H1 (cell line): ENCODE measurements around the gene SPAG5. TPM values are rescaled to one million over a fixed set of nuclear protein-coding genes. Genes with fewer than 3 reads are reported as not detected.

Experiments
- CTCF ChIA-PET: fragments of 300-600 bp; sonication (Branson Sonifier 250); formaldehyde crosslinking; loops from one replicate; lab custom pipeline; 2021; ENCODE audit not compliant: partially characterized antibody; lab: Charles Lee
- POLR2A ChIA-PET: fragments of 300-600 bp; sonication (Branson Sonifier 250); formaldehyde crosslinking; loops from one replicate; lab custom pipeline; 2021; ENCODE audit warnings: inconsistent platforms; ENCODE audit not compliant: partially characterized antibody; lab: Charles Lee
- DNase-seq, 2 experiments: peaks; one replicate each; pipeline versions ENCODE4 v3.0.0 to v3.0.0-alpha.2; 2010 to 2022; ENCODE audit warnings: low spot score in 2 of 2, low read depth in 1 of 2, mixed read lengths in 1 of 2
- FAIRE-seq: peaks from 2 replicates; lab custom pipeline; 2011; peaks lifted over from hg19 to GRCh38; lab: Jason Lieb, UNC
- H2AFZ ChIP-seq: 2 replicates; pipeline ENCODE4 v1.8.1; 2012; ENCODE audit warnings: low read length, inconsistent platforms
- H2AK5ac ChIP-seq: 2 replicates; pipeline ENCODE4 v1.6.1; 2013; ENCODE audit warnings: low read depth, low read length
- H2BK120ac ChIP-seq: replicated peaks from 2 replicates; pipeline ENCODE3; 2013; ENCODE audit warnings: low read depth, low read length, inconsistent platforms
- H2BK12ac ChIP-seq: 2 replicates; pipeline ENCODE4 v1.6.1; 2013; ENCODE audit warnings: low read depth, low read length
- H2BK15ac ChIP-seq: 2 replicates; pipeline ENCODE4 v1.6.1; 2013; ENCODE audit warnings: low read length
- H2BK20ac ChIP-seq: 2 replicates; pipeline ENCODE4 v1.6.1; 2013; ENCODE audit warnings: low read length
- H2BK5ac ChIP-seq: 2 replicates; pipeline ENCODE4 v1.6.1; 2013; ENCODE audit warnings: low read depth, low read length
- H3K14ac ChIP-seq: 2 replicates; pipeline ENCODE4 v1.6.1; 2013; ENCODE audit warnings: inconsistent platforms; ENCODE audit not compliant: insufficient read length
- H3K18ac ChIP-seq: 2 replicates; pipeline ENCODE4 v1.6.1; 2013; ENCODE audit warnings: low read length; ENCODE audit errors: extremely low read depth
- H3K23ac ChIP-seq: 2 replicates; pipeline ENCODE4 v1.6.1; 2013; ENCODE audit warnings: inconsistent platforms; ENCODE audit not compliant: insufficient read length
- H3K23me2 ChIP-seq: 2 replicates; pipeline ENCODE4 v1.6.1; 2013; ENCODE audit warnings: low read depth, low read length
- H3K27ac ChIP-seq: 2 replicates; pipeline ENCODE4 v1.6.1; 2011; ENCODE audit warnings: low read depth, low read length, inconsistent platforms
- H3K27me3 ChIP-seq, 4 experiments: replicated peaks in 1 of 4; 1 replicate in 1 of 4; 2 replicates in 3 of 4; pipeline versions ENCODE4 v1.6.1 to v1.8.1; 2011 to 2013; ENCODE audit warnings: low read length in 3 of 4, mild to moderate bottlenecking in 3 of 4, inconsistent platforms in 2 of 4, mixed read lengths in 2 of 4, moderate library complexity in 1 of 4; ENCODE audit not compliant: control insufficient read depth in 3 of 4, insufficient read depth in 3 of 4; ENCODE audit errors: extremely low read depth in 1 of 4
- H3K36me3 ChIP-seq, 4 experiments: 2 replicates each; pipeline versions ENCODE4 v1.6.1 to v1.8.1; 2011 to 2013; ENCODE audit warnings: mild to moderate bottlenecking in 4 of 4, low read length in 3 of 4, moderate library complexity in 2 of 4, control low read depth in 1 of 4, inconsistent platforms in 1 of 4; ENCODE audit not compliant: insufficient read depth in 4 of 4, control insufficient read depth in 2 of 4
- H3K4ac ChIP-seq: replicated peaks from 2 replicates; pipeline ENCODE3; 2013; ENCODE audit warnings: low read length, low read depth, mixed read lengths, inconsistent platforms; ENCODE audit not compliant: insufficient read length
- H3K4me1 ChIP-seq, 4 experiments: replicated peaks in 1 of 4; 1 replicate in 1 of 4; 2 replicates in 3 of 4; pipeline versions ENCODE4 v1.6.1 to v1.8.1; 2011 to 2013; ENCODE audit warnings: low read length in 3 of 4, inconsistent platforms in 2 of 4, mixed read lengths in 1 of 4; ENCODE audit not compliant: insufficient read depth in 4 of 4, control insufficient read depth in 3 of 4
- H3K4me2 ChIP-seq, 2 experiments: 2 replicates each; pipeline versions ENCODE4 v1.6.1 to v1.8.1; 2011 to 2013; ENCODE audit warnings: low read depth in 2 of 2, low read length in 2 of 2, control low read depth in 1 of 2, inconsistent platforms in 1 of 2, mild to moderate bottlenecking in 1 of 2; ENCODE audit not compliant: insufficient read depth in 1 of 2
- H3K4me3 ChIP-seq, 4 experiments: fragments of 200-600, 300-600 bp in 1 of 4; sonication (generic), shearing (Covaris generic), sonication (Bioruptor Twin) in 1 of 4; 2 replicates each; pipeline versions ENCODE4 v1.5.1 to v1.8.1; 2011 to 2016; ENCODE audit warnings: low read length in 4 of 4, low read depth in 3 of 4, control low read depth in 2 of 4, inconsistent platforms in 2 of 4, mild to moderate bottlenecking in 2 of 4, mixed read lengths in 1 of 4, moderate library complexity in 1 of 4; ENCODE audit not compliant: insufficient read depth in 2 of 4; ENCODE audit errors: extremely low read depth in 1 of 4
- H3K56ac ChIP-seq: replicated peaks from 2 replicates; pipeline ENCODE3; 2013; ENCODE audit warnings: low read depth, mild to moderate bottlenecking, mixed read lengths, low read length, inconsistent platforms; ENCODE audit not compliant: insufficient read length
- H3K79me1 ChIP-seq: 2 replicates; pipeline ENCODE4 v1.6.1; 2013; ENCODE audit warnings: low read depth, low read length, control low read depth
- H3K79me2 ChIP-seq, 2 experiments: 2 replicates each; pipeline versions ENCODE4 v1.6.1 to v1.8.1; 2012 to 2013; ENCODE audit warnings: low read length in 2 of 2, mild to moderate bottlenecking in 2 of 2, inconsistent platforms in 1 of 2; ENCODE audit not compliant: insufficient read depth in 2 of 2, control insufficient read depth in 1 of 2
- H3K9ac ChIP-seq, 4 experiments: replicated peaks in 1 of 4; 1 replicate in 1 of 4; 2 replicates in 3 of 4; pipeline versions ENCODE4 v1.6.1 to v1.8.1; 2011 to 2013; ENCODE audit warnings: low read depth in 3 of 4, low read length in 3 of 4, control low read depth in 2 of 4, mild to moderate bottlenecking in 2 of 4, moderate library complexity in 2 of 4, inconsistent platforms in 1 of 4; ENCODE audit errors: extremely low read depth in 1 of 4
- H3K9me3 ChIP-seq, 2 experiments: 2 replicates each; pipeline versions ENCODE4 v1.6.1 to v1.8.1; 2012 to 2013; ENCODE audit warnings: mild to moderate bottlenecking in 2 of 2, moderate library complexity in 2 of 2, control low read depth in 1 of 2, inconsistent platforms in 1 of 2, low read depth in 1 of 2, low read length in 1 of 2, mixed read lengths in 1 of 2; ENCODE audit not compliant: insufficient read depth in 2 of 2
- H4K20me1 ChIP-seq, 2 experiments: replicated peaks in 1 of 2; 2 replicates each; pipeline versions ENCODE3 to v1.8.1; 2011 to 2013; ENCODE audit warnings: inconsistent platforms in 2 of 2, low read length in 2 of 2, mild to moderate bottlenecking in 1 of 2; ENCODE audit not compliant: insufficient read depth in 2 of 2, control insufficient read depth in 1 of 2
- H4K5ac ChIP-seq: 2 replicates; pipeline ENCODE4 v1.6.1; 2013; ENCODE audit warnings: low read length, low read depth, mixed read lengths, inconsistent platforms; ENCODE audit not compliant: insufficient read length
- H4K8ac ChIP-seq: 2 replicates; pipeline ENCODE4 v1.8.0; 2013; ENCODE audit warnings: mild to moderate bottlenecking, moderate library complexity, low read length, inconsistent platforms; ENCODE audit not compliant: insufficient read depth; ENCODE audit errors: extremely low read depth
- H4K91ac ChIP-seq: replicated peaks from 2 replicates; pipeline ENCODE3; 2013; ENCODE audit warnings: low read length, mixed read lengths, inconsistent platforms; ENCODE audit not compliant: insufficient read length
- BCL11A ChIP-seq, 2 experiments: IDR thresholded peaks; one replicate each; pipeline ENCODE4 v1.6.1; 2011; ENCODE audit warnings: low read depth in 2 of 2, low read length in 2 of 2, mild to moderate bottlenecking in 2 of 2
- CHD2 ChIP-seq: IDR thresholded peaks from 2 replicates; pipeline ENCODE4 v1.6.1; 2012; ENCODE audit warnings: low read length, improper control_type of control experiment
- CREB1 ChIP-seq: IDR thresholded peaks from 2 replicates; pipeline ENCODE4 v1.6.1; 2012; ENCODE audit warnings: inconsistent platforms
- HDAC2 ChIP-seq, 2 experiments: fragments of 300-600 bp in 1 of 2; sonication (generic) in 1 of 2; IDR thresholded peaks; 2 replicates each; pipeline ENCODE4 v1.6.1; 2011 to 2012; ENCODE audit warnings: low read depth in 2 of 2, low read length in 2 of 2, mild to moderate bottlenecking in 2 of 2, moderate library complexity in 2 of 2, borderline replicate concordance in 1 of 2, inconsistent platforms in 1 of 2
- HDAC6 ChIP-seq: IDR thresholded peaks from one replicate; pipeline ENCODE4 v1.7.1; 2012; ENCODE audit warnings: low read depth, mild to moderate bottlenecking, inconsistent platforms, low read length, moderate library complexity
- JUN ChIP-seq: IDR thresholded peaks from 2 replicates; pipeline ENCODE4 v1.6.1; 2011; ENCODE audit warnings: low read depth, mild to moderate bottlenecking, improper control_type of control experiment, low read length
- KDM1A ChIP-seq: fragments of 200-600, 300-600 bp; sonication (generic); IDR thresholded peaks from 2 replicates; pipeline ENCODE4 v1.7.1; 2016; ENCODE audit warnings: mild to moderate bottlenecking, low read length, borderline replicate concordance
- KDM5A ChIP-seq: fragments of 200-600 bp; IDR thresholded peaks from 2 replicates; pipeline ENCODE4 v1.7.1; 2012; ENCODE audit warnings: mild to moderate bottlenecking, low read length, inconsistent platforms, mixed read lengths
- MAFK ChIP-seq: IDR thresholded peaks from 2 replicates; pipeline ENCODE4 v1.6.1; 2012; ENCODE audit warnings: low read depth, mild to moderate bottlenecking, improper control_type of control experiment, low read length
- NRF1 ChIP-seq: IDR thresholded peaks from 2 replicates; pipeline ENCODE4 v1.6.1; 2011; ENCODE audit warnings: mild to moderate bottlenecking, low read depth, low read length, improper control_type of control experiment
- POLR2A ChIP-seq, 2 experiments: IDR thresholded peaks; 1 replicate in 1 of 2; 2 replicates in 1 of 2; pipeline ENCODE4 v1.6.1; 2011; ENCODE audit warnings: low read depth in 2 of 2, low read length in 2 of 2, mild to moderate bottlenecking in 2 of 2; ENCODE audit errors: control extremely low read depth in 1 of 2
- RXRA ChIP-seq: IDR thresholded peaks from 2 replicates; pipeline ENCODE4 v1.6.1; 2011; ENCODE audit warnings: low read depth, mild to moderate bottlenecking, low read length, moderate library complexity; ENCODE audit not compliant: insufficient read depth
- SAP30 ChIP-seq: fragments of 300-600 bp; sonication (generic); IDR thresholded peaks from 2 replicates; pipeline ENCODE4 v1.7.1; 2012; ENCODE audit warnings: low read length, moderate library complexity, mild to moderate bottlenecking, inconsistent platforms; ENCODE audit not compliant: insufficient read depth, insufficient replicate concordance
- SRF ChIP-seq: IDR thresholded peaks from 2 replicates; pipeline ENCODE4 v1.6.1; 2011; ENCODE audit warnings: mild to moderate bottlenecking, low read depth, low read length, moderate library complexity
- WGBS, 2 experiments: shearing (Covaris generic) in 1 of 2; methylation state at CpG; one replicate each; pipeline versions ENCODE4 v1.1.6 to v1.1.7; 2013 to 2015; ENCODE audit warnings: low lambda C conversion rate in 2 of 2, mixed read lengths in 2 of 2, inconsistent platforms in 1 of 2, low coverage in 1 of 2, missing lambda C conversion rate in 1 of 2; ENCODE audit not compliant: insufficient replicate concordance in 2 of 2, insufficient coverage in 1 of 2, insufficient read length in 1 of 2; ENCODE audit errors: extremely low coverage in 1 of 2, missing lambda C conversion rate in 1 of 2; 5-methylcytosine and 5-hydroxymethylcytosine counted together
- polyA plus RNA-seq, 7 experiments: library from polyadenylated mRNA; depleted of rRNA in 3 of 7; stranded (reverse) in 5 of 7; unstranded in 2 of 7; fragments of >200 nt in 5 of 7; fragments of 200-250 nt in 2 of 7; gene quantifications; 1 replicate in 5 of 7; 2 replicates in 1 of 7; 4 replicates in 1 of 7; pipeline versions ENCODE4 v1.2.1 to v1.2.3, GENCODE V29; 2011 to 2013; ENCODE audit warnings: missing spikeins in 2 of 7, mixed read lengths in 2 of 7
- total RNA-seq: library from RNA; stranded (reverse); fragmentation: NEBNext Ultra II Directional; extraction: Animal tissue kit (Norgen Biotek cat#: 25700); gene quantifications from 2 replicates; pipeline ENCODE4 v1.2.1, GENCODE V29; 2021

Gene SPAG5
- total and polyA plus RNA-seq, 2 of the 8 experiments (the other 6 are each of a cell fraction or from before 2014, with no cell fraction given) = 57.1 to 129 TPM

DNA sequence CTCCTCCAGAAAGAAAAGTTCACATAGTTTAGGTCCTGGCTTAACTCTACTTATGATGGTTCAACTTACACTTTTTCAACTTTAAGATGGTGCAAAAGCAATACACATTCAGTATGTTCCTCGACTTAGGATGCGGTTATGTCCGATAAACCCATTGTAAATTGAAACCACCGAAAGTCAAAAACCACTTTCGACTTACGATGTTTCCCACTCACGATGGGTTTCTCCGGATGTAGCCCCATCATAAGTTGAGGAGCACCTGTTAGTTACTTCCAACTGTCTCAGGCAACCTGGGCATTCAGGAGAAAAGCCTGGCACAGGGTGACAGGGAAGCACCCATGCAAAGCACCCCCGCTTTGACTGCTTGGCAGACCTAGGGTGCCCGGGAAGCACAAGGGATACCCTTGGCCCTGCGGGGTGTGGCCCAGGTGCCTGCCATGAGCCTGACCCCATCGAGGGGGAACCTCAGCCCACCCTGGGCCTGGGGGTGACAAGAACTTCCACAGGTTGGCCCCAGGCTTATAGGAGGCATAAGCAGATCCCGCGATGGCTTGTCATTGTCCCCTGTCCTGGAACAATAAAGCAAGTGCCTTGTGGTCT lies 60.4 kb downstream of the SPAG5 start:
- Histone ChIP-seq H2BK5ac (no peak overlapping the region), H3K56ac (no peak overlapping the region), H3K36me3 (no peaks in the 10 kb centered on the region), H3K79me2 (no peaks in the 10 kb centered on the region), H3K9ac (no peak overlapping the region), H2BK20ac (no peak overlapping the region), H3K4me2 (no peak overlapping the region), H3K4me1 (no peaks in the 10 kb centered on the region; a peak in 1 of 7 replicates), H3K14ac (no peak overlapping the region), H2BK120ac (no peak overlapping the region), H2AFZ (no peak overlapping the region), H3K23me2 (no peaks in the 10 kb centered on the region), H3K27ac (no peak overlapping the region), H3K23ac (no peak overlapping the region), H4K5ac (no peak overlapping the region), H2BK12ac (no peak overlapping the region), H2BK15ac (no peak overlapping the region), H4K91ac (no peak overlapping the region), H4K20me1 (no peaks in the 10 kb centered on the region), H3K79me1 (no peaks in the 10 kb centered on the region), H3K9me3 (no peaks in the 10 kb centered on the region), H3K4ac (no peak overlapping the region), H4K8ac (no peak overlapping the region), H2AK5ac (no peak overlapping the region), H3K4me3 (no peak overlapping the region), H3K18ac (no peak overlapping the region), H3K27me3 (no peaks in the 10 kb centered on the region)
- whole genome bisulfite sequencing, 2 experiments = 93% methylated on average over 14 of the region's 14 CpGs; no CpG with 5 or more reads in 1 of the 2 experiments
- DNase-seq (no peak), FAIRE-seq (no peak)
- ChIA-PET POLR2A (no interaction called here), CTCF (interaction anchor here (0.7 to 18.4 kb wide), 6 partner anchors 9 to 74 kb away, joined by 3 to 547 read pairs (median 16); partner anchors contain the start of gene FOXN1)
- TF ChIP-seq MAFK (no peak), CREB1 (no peak), KDM1A (no peak), KDM5A (no peak), JUN (no peak), SRF (no peak), RXRA (no peak), NRF1 (no peak), BCL11A (IDR thresholded peaks at IDR 0.05; ENCODE audit: low read depth in 2 of 2, low read length in 2 of 2) (no peak), CHD2 (no peak), HDAC2 (IDR thresholded peaks at IDR 0.05; ENCODE audit: borderline replicate concordance in 1 of 2, low read depth in 2 of 2, low read length in 2 of 2) (no peak), SAP30 (no peak), HDAC6 (no peak), POLR2A (IDR thresholded peaks at IDR 0.05; ENCODE audit: control extremely low read depth in 1 of 2, low read depth in 2 of 2, low read length in 2 of 2) (no peak)
